AG09319 (cell line): ENCODE data around the gene THRSP.
"Not testable (repeated sequence)": the region's sequence is repeated elsewhere in the genome, so short reads cannot be mapped to it uniquely, and the experiment has no call there.

ENCODE experiments used
- DNase-seq: peaks from one replicate; pipeline ENCODE4 v3.0.0-alpha.2; 2010; ENCODE audit warnings: low read depth; ENCODE audit errors: extremely low read depth
- TF ChIP-seq, protein P1 (sequence below): IDR thresholded peaks from 2 replicates; pipeline ENCODE4 v1.5.1; 2011; ENCODE audit warnings: low read depth, mild to moderate bottlenecking, inconsistent platforms, low read length, moderate library complexity

The THRSP gene

DNA sequence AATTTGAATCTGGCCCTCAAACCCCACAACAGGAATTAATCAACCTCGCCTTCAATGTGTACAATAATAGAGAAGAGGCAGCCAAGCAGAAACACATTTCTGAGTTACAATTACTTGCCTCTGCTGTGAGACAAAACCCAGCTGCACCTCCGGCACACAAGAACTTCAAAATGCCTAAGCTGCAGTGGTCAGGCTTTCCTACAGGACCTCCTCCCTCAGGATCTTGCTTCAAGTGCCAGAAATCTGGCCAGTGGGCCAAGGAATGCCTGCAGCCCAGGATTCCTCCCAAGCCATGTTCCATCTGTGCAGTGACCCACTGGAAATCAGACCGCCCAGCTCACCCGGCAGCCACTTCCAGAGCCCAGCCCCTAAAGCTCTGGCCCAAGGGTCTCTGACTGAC, 19.4 kb downstream of the THRSP start:
- DNase-seq = no peak

DNA sequence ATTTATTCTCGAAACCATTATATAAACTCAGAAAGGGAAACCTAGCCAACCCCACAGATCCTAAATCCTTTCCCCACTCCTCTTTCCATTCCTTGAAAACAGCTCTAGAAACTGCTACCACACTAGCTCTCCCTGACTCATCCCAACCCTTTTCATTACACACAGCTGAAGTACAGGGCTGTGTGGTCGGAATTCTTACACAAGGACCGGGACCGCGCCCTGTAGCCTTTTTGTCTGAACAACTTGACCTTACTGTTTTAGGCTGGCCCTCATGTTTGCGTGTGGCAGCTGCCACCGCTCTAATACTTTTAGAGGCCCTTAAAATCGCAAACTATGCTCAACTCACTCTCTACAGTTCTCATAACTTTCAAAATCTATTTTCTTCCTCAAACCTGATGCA, 20.8 kb downstream of the THRSP start:
- not testable (repeated sequence) for DNase-seq

More for the DNA sequence above, 19.4 kb downstream of the THRSP start:
- TF ChIP-seq, protein P1, sequence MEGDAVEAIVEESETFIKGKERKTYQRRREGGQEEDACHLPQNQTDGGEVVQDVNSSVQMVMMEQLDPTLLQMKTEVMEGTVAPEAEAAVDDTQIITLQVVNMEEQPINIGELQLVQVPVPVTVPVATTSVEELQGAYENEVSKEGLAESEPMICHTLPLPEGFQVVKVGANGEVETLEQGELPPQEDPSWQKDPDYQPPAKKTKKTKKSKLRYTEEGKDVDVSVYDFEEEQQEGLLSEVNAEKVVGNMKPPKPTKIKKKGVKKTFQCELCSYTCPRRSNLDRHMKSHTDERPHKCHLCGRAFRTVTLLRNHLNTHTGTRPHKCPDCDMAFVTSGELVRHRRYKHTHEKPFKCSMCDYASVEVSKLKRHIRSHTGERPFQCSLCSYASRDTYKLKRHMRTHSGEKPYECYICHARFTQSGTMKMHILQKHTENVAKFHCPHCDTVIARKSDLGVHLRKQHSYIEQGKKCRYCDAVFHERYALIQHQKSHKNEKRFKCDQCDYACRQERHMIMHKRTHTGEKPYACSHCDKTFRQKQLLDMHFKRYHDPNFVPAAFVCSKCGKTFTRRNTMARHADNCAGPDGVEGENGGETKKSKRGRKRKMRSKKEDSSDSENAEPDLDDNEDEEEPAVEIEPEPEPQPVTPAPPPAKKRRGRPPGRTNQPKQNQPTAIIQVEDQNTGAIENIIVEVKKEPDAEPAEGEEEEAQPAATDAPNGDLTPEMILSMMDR = no peak

DNA sequence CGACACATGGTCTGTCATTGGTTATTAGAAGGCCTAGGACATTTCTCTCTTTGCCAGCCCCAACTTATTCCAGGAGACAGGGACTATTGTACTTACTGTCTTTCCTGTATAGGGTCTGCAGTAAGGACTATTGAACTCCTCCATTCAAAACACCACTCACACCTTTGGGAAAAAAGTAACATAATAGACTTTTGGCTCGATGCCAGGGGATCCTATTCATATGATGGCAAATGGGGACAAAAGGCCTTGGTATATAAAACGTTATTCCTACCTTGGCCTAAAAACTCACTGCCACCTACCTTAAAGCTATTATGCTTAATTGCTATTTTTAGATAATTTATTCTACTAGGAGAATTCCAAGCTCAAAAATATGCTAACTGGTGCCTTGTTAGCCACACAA, 22.3 kb downstream of the THRSP start:
- DNase-seq = no peak
- TF ChIP-seq, protein P1 = no peak

DNA sequence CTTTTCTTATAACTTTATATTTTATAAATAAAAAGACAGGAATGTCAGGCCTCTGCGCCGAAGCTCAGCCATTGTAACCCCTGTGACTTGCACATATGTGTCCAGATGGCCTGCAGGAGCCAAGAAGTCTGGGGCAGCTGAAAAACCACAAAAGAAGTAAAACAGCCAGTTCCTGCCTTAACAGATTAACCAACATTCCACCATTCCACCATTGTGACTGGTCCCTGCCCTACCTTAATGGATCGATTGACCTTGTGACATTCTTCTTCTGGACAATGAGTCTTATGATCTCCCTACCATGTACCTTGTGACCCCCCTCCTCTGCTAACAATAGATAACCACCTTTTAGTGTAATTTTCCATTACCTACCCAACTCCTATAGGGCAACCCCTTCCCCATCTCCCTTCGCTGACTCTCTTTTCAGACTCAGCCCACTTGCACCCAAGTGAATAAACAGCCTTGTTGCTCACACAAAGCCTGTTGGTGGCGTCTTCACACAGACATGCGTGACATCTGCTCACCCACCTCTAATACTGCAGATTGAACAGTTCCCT, 22.9 kb downstream of the THRSP start:
- not testable (repeated sequence) for DNase-seq

DNA sequence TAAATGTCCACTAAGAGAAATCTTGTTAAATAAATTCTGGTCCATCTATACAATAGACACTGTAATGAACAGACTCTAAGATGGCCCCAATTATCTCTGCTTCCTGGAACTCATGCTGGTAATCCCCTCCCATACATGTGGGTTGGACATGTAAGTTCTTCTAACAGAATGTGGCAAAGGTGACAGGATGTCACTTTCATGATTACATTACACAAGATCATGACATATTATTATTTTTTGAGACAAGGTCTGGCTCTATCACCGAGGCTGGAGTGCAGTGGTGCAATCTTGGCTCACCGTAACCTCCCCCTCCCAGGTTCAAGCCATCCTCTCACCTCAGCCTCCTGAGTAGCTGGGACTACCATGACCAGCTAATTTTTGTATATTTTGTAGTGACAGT, 30.6 kb downstream of the THRSP start:
- DNase-seq = no peak
- TF ChIP-seq, protein P1 = no peak

DNA sequence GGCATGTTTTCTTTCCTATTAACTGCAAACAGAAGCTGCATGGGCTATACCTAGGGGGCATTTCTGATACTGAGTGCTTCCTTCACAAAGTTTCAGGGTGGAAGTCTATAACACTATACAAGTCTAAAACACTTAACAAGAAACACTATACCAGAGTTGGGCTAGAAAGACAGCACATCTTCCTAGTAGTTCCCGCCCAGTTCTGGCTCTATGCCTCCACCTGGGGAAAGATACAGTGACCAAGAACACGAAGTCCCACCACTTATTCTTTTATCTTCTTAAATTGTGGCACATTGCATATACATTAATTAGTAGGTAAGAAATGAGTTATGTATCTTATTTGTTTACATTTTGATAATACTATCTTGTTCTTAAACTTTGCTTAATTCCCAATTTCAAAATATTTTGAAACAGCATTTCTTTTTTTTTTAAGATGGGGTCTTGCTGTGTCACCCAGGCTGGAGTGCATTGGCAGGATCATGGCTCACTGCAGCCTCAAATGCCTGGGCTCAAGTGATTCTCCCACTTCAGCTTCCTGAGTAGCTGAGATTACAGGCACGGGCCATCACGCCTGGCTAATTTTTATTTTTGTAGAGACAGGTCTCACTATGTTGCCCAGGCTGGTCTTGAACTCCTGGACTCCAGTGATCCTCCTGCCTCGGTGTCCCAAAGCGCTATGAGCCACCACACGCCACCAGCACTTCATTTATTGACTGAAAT, 34.2 kb downstream of the THRSP start:
- TF ChIP-seq, protein P1 = no peak
- DNase-seq = no peak

DNA sequence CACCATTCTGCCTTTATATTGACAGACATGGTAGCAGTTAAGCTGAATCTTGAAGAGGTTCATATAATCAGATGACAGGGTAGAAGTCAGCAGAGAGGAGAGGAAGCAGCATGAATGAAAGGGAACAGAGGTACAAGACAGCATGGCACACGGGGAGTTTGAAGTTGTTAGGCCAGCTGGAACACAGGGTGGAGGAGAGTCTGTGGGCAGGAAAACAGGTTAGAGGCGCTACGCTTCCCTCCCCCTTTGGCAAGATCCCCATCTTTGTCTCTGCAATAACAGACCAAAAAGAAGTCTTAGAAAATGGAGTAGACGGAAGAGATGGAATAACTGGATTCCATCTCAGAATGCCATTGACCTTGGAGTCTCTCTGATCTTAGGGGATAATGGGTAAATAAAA, 36.0 kb downstream of the THRSP start:
- DNase-seq = no peak
- TF ChIP-seq, protein P1 = no peak

DNA sequence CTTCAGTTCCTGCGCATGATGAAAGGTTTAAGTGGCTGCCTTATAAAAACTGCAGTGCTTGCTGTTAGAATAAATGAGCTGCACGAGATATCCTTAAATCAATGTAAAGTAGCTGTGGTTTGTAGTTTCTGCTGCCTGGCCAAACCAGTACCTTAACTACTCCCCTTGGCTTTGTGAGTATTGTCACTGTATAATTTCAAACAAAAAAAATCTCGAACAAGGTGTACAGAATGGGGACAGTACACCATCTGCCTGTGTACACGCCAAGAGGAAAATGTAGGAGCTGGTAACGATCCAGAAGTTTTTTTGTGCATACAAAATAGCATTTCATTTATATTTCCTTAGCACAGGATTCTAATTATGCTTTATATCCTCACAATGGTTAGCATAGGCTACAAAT, 36.6 kb downstream of the THRSP start:
- no peak for DNase-seq

More for the DNA sequence above, 36.6 kb downstream of the THRSP start:
- TF ChIP-seq, protein P1 = no peak
